ENCODE results near the gene TRIM74. TPM values are rescaled to one million over a fixed set of nuclear protein-coding genes. Genes with fewer than 3 reads are reported as not detected.
"Not testable (repeated sequence)": the region's sequence is repeated elsewhere in the genome, so short reads cannot be mapped to it uniquely, and the experiment has no call there.

The TRIM74 gene
- total RNA-seq, 1 donor from 2014 or later = 1.7 TPM

DNA sequence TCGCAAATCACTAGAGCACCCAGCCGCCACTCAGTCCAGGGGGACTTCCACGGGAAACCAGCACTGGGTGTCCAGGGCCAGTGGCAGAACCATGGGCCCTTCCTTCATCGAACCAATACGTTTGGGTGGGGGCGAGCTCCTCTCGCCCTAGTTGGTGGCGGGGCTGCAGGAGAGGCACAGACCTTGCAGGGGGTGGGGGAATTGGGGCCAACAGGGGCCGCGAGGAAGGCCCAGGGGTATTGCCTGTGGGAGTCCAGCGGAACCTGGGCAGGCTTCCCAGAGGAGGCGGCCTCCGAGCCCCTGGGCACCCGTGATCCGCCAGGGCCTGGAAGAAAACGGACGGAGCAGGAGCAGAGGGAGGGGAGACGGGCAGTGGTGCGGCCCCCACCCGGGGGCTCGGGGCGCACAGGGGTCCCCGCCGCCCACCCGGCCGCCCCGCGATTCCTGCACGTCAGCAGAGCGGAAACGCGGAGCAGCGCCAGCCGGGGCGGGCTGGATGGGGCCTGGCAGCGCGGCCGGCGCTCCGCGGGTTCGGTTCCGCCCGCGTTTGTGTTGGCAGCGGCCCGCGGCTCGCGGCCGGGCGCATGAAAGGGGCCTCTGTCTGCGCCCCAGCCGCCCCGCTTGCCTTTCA, 6.5 kb upstream of the TRIM74 start:
- H3K4me1 Mint-ChIP-seq (ENCODE audit: unreplicated experiment); H3K36me3 Mint-ChIP-seq (ENCODE audit: unreplicated experiment); H3K9me3 Mint-ChIP-seq (ENCODE audit: unreplicated experiment); H3K4me3 Mint-ChIP-seq (ENCODE audit: unreplicated experiment); H3K27me3 Mint-ChIP-seq (ENCODE audit: unreplicated experiment); H3K27ac Mint-ChIP-seq (ENCODE audit: unreplicated experiment): not testable (repeated sequence)
- peak; percentile 81 for DNase-seq (ENCODE audit: extremely low spot score, unreplicated experiment)

DNA sequence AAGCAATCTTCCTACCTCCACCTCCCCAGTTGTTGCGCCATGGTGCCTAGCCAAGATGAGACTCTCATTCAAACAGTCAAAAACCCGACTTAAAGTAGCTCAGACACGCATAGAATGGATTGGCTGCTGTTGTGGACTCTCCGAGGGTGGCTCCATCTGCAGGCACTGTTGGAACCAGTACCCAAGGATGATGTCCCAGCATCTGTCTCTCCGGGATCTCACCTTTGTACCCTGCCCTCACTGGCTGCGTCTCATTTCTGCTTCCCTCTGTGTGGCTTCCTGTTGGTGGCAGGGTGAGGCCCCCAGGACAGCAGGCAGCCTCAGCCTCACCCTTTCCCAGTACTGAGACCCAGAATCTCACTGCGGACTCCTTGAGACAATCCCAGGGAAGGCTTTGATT, 5.5 kb upstream of the TRIM74 start:
- not testable (repeated sequence) for H3K27me3 Mint-ChIP-seq (ENCODE audit: unreplicated experiment); H3K4me3 Mint-ChIP-seq (ENCODE audit: unreplicated experiment); H3K27ac Mint-ChIP-seq (ENCODE audit: unreplicated experiment); H3K4me1 Mint-ChIP-seq (ENCODE audit: unreplicated experiment); H3K9me3 Mint-ChIP-seq (ENCODE audit: unreplicated experiment); H3K36me3 Mint-ChIP-seq (ENCODE audit: unreplicated experiment)
- peak; percentile 17 for DNase-seq (ENCODE audit: extremely low spot score, unreplicated experiment)

DNA sequence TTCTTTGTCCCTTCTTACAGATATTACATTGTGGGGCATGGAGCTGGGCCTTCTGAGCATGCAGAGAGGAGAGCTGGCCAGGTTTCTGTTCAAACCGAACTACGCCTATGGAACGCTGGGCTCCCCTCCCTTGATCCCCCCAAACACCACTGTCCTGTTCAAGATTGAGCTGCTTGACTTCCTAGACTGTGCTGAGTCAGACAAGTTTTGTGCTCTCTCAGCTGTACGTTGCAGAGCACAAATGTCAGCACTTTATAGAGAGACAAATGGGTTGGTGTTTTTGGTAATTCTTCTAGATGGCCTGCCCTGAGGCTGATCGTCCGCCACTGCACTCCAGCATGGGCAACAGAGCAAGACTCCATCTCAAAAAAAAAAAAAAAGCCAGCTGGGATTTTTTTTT, 2.2 kb upstream of the TRIM74 start:
- H3K27me3 Mint-ChIP-seq (ENCODE audit: unreplicated experiment); H3K36me3 Mint-ChIP-seq (ENCODE audit: unreplicated experiment); H3K4me1 Mint-ChIP-seq (ENCODE audit: unreplicated experiment); H3K27ac Mint-ChIP-seq (ENCODE audit: unreplicated experiment); H3K4me3 Mint-ChIP-seq (ENCODE audit: unreplicated experiment); H3K9me3 Mint-ChIP-seq (ENCODE audit: unreplicated experiment); DNase-seq (ENCODE audit: extremely low spot score, unreplicated experiment): not testable (repeated sequence)

DNA sequence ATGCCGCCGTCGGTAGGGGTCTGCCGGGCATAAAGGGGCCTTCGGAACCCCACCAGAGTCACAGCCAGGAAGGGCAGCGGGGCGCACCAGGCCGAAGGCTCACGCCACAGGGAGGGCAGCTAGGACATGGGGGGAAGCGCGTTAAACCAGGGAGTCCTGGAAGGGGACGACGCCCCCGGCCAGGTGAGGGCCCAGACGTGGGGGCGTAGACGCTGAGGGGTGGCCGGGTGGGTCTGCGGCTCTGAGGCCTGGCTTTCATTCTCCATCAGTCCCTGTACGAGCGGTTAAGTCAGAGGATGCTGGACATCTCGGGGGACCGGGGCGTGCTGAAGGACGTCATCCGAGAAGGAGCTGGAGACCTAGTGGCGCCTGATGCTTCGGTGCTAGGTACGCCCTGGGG, 422 bp upstream of the TRIM74 start:
- H3K4me3 Mint-ChIP-seq (ENCODE audit: unreplicated experiment); H3K36me3 Mint-ChIP-seq (ENCODE audit: unreplicated experiment); H3K9me3 Mint-ChIP-seq (ENCODE audit: unreplicated experiment); H3K27ac Mint-ChIP-seq (ENCODE audit: unreplicated experiment); H3K4me1 Mint-ChIP-seq (ENCODE audit: unreplicated experiment); H3K27me3 Mint-ChIP-seq (ENCODE audit: unreplicated experiment): not testable (repeated sequence)
- DNase-seq (ENCODE audit: extremely low spot score, unreplicated experiment) = peak; percentile 23

DNA sequence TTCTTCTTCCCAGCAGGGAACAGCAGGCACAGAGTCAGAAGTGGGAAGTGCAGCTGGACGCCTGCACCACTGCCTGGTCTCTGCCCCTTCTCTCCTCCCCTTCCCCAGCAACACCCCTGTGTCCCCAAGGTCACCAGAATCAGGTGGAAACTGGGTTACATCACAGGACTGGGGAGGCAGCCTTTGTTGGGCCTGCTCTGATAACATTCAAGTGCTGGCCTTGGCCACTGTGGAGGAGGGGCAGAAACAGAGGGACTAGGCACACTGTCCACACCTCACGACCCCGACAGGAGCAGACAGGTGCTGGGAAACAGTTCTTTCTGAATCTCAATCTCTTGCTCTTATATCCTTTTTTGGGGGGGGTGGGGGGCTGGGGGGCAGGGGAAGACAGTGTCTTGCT, 2.4 kb downstream of the TRIM74 start:
- not testable (repeated sequence) for H3K36me3 Mint-ChIP-seq (ENCODE audit: unreplicated experiment); H3K9me3 Mint-ChIP-seq (ENCODE audit: unreplicated experiment); H3K27me3 Mint-ChIP-seq (ENCODE audit: unreplicated experiment); H3K27ac Mint-ChIP-seq (ENCODE audit: unreplicated experiment); H3K4me3 Mint-ChIP-seq (ENCODE audit: unreplicated experiment); H3K4me1 Mint-ChIP-seq (ENCODE audit: unreplicated experiment)
- peak; percentile 51 for DNase-seq (ENCODE audit: extremely low spot score, unreplicated experiment)

DNA sequence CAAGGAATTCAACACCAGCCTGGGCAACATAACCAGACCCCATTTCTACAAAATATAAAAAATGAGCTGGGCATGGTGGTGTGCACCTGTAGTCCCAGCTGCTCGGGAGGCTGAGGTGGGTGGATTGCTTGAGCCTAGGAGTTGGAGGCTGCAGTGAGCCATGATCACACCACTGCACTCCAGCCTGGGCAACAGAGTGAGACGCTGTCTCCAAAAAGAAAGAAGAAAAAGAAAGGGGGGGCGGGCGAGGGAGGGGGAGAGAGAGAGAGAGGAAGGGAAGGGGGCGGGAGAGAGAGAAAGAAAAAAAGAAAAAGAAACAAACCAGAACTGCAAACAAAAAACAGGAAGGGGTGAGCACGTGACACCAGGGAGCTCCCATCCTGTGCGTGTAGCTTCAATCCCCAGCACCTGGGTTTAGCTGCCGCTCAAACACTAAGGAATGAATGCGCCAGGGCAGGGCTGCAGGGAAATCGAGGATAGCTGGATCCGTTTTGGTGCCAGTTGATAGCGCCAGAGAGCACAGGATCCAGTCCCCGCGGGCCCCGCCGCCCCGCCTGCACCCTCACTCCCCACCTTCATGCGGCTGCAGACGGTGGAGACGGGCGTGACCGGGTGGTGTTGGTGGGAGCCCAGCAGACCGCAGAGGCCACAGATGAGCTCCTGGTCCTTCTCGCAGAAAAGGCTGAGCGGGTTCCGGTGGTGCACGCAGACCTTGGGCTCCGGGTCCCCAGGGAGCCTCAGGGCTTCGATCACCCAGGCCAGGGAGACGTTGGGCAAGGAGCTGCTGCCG, 3.9 kb downstream of the TRIM74 start:
- not testable (repeated sequence) for DNase-seq (ENCODE audit: extremely low spot score, unreplicated experiment); H3K4me3 Mint-ChIP-seq (ENCODE audit: unreplicated experiment); H3K36me3 Mint-ChIP-seq (ENCODE audit: unreplicated experiment); H3K27me3 Mint-ChIP-seq (ENCODE audit: unreplicated experiment); H3K27ac Mint-ChIP-seq (ENCODE audit: unreplicated experiment); H3K4me1 Mint-ChIP-seq (ENCODE audit: unreplicated experiment); H3K9me3 Mint-ChIP-seq (ENCODE audit: unreplicated experiment)

DNA sequence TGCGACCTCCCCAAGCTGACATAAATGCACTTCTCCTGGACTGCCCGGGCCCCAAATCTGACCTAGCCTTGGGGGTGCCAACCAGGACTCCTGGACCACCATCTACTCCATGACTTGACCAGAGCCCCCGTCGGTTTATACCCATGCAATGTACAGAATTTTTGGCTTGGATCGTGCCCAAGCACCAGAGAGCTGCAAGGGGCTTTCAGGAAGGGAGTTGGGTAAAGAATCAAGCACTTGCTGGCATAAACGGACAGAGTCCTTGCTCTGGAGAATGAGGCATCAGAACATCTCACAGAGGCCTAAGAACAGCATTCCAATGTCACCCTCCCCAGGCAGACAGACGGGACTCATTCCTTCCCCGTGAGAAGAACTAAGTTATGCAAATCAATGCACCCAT, 6.2 kb downstream of the TRIM74 start:
- not testable (repeated sequence) for DNase-seq (ENCODE audit: extremely low spot score, unreplicated experiment); H3K4me1 Mint-ChIP-seq (ENCODE audit: unreplicated experiment); H3K4me3 Mint-ChIP-seq (ENCODE audit: unreplicated experiment); H3K9me3 Mint-ChIP-seq (ENCODE audit: unreplicated experiment); H3K27ac Mint-ChIP-seq (ENCODE audit: unreplicated experiment); H3K36me3 Mint-ChIP-seq (ENCODE audit: unreplicated experiment); H3K27me3 Mint-ChIP-seq (ENCODE audit: unreplicated experiment)

DNA sequence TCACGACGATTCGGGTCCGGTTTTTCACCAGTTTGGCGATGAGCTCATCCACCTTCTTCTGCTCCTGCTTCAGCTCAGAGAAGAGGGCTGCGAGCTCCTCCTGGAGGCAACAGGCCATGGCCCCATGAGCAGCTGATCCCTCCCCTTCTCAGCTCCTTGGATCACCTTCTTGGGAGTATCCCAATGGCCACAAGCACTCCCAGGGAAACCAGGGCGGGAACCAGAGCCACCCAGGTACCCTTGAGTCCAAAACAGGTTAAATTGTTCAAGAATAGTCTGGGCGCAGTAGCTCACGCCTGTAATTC, 8.0 kb downstream of the TRIM74 start:
- not testable (repeated sequence) for H3K27ac Mint-ChIP-seq (ENCODE audit: unreplicated experiment); DNase-seq (ENCODE audit: extremely low spot score, unreplicated experiment); H3K27me3 Mint-ChIP-seq (ENCODE audit: unreplicated experiment); H3K4me3 Mint-ChIP-seq (ENCODE audit: unreplicated experiment); H3K4me1 Mint-ChIP-seq (ENCODE audit: unreplicated experiment); H3K9me3 Mint-ChIP-seq (ENCODE audit: unreplicated experiment); H3K36me3 Mint-ChIP-seq (ENCODE audit: unreplicated experiment)

DNA sequence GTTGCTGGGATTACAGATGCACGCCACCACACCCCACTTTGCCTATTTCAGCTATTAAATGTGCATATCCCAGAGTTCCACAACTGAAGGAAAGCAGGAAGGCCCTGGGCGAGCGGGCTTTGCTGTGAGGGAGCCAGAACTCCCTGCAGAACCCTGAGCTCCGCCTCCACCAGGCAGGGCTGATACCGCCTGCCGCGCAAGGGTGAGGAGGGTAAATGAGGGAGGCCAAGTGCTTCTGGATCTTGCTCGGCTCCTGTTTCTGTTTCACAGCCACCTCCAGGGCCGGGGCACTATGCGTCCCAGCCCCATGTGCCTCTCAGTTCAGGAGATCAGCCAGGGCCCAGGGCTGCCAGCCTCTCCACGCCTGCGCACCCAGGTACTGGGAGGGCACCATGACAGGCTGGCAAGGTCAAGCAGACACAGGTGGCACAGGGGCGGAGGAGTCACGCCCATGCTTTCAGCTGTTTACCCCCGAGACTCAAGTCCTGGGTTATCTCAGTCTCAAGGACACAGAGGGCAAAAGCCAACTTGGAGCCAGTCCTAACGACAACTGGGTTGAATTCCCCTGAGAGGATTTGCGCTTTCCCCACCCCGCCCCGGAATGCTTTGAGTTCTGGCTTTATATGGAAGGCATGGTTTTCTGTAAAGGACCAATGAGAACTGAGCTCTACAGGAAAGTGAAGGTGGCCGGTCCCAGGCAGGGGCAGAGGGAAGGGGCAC, 8.5 kb downstream of the TRIM74 start:
- H3K27ac Mint-ChIP-seq (ENCODE audit: unreplicated experiment); H3K27me3 Mint-ChIP-seq (ENCODE audit: unreplicated experiment); DNase-seq (ENCODE audit: extremely low spot score, unreplicated experiment); H3K4me3 Mint-ChIP-seq (ENCODE audit: unreplicated experiment); H3K9me3 Mint-ChIP-seq (ENCODE audit: unreplicated experiment); H3K4me1 Mint-ChIP-seq (ENCODE audit: unreplicated experiment); H3K36me3 Mint-ChIP-seq (ENCODE audit: unreplicated experiment): not testable (repeated sequence)

DNA sequence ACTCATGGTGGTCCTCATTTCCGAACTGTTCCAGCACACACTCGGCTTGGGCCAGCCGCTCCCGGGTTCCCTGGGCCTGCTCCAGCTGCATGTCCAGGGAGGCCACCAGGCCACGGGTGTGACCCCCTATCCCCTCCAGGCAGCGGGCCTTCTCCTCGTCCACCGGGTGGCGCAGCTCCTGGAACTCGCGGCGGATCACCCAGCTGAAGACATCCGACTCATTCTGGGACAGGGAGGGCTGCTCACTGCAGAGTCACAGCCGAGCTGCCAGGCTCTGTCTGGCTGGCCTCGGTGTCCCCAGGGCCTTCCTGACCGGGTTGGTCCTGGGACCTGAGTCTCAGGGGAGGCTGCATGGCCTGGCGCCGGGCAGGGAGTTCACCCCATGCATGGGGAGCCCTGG, 9.2 kb downstream of the TRIM74 start:
- H3K36me3 Mint-ChIP-seq (ENCODE audit: unreplicated experiment); H3K27me3 Mint-ChIP-seq (ENCODE audit: unreplicated experiment); DNase-seq (ENCODE audit: extremely low spot score, unreplicated experiment); H3K4me1 Mint-ChIP-seq (ENCODE audit: unreplicated experiment); H3K4me3 Mint-ChIP-seq (ENCODE audit: unreplicated experiment); H3K27ac Mint-ChIP-seq (ENCODE audit: unreplicated experiment); H3K9me3 Mint-ChIP-seq (ENCODE audit: unreplicated experiment): not testable (repeated sequence)

DNA sequence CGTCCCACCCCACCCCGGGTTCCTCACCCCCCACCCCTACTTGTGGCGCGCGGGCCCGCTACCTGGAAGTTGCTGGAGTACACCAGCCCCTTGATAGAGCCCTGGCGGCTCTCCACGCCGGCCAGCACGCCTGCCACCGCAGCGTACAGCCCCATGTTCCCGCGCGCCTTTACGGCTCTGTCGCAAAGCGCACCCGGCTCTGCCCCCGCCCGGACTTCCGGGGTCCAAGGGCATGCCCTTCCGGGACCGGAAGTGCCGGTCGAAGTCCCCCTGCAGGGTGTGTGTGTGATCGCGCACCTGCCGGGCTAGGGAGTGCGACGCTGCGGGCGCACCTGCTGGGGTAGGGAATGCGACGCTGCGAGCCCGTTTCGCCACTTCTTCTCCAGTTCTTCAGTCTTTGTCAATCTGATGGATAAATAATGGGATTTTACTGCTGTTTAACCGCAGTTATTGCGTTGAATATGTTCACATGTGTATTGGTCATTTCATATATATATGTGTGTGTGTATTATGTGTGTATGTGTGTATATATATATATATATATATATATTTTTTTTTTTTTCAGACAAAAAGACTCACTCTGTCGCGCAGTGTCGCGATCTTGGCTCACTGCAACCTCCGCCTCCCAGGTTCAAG, 14.6 kb downstream of the TRIM74 start:
- not testable (repeated sequence) for H3K4me1 Mint-ChIP-seq (ENCODE audit: unreplicated experiment); H3K27me3 Mint-ChIP-seq (ENCODE audit: unreplicated experiment); H3K36me3 Mint-ChIP-seq (ENCODE audit: unreplicated experiment); DNase-seq (ENCODE audit: extremely low spot score, unreplicated experiment); H3K9me3 Mint-ChIP-seq (ENCODE audit: unreplicated experiment); H3K27ac Mint-ChIP-seq (ENCODE audit: unreplicated experiment)
- peak overlapping the region; percentile 59 for H3K4me3 Mint-ChIP-seq (ENCODE audit: unreplicated experiment)
